LNCaP clone FGC (cell line): Measurements from ENCODE around the gene HELQ.

Experiments
- DNase-seq: peaks from one replicate; pipeline ENCODE4 v3.0.0-alpha.2; 2011; ENCODE audit warnings: low read depth
- H3K4me3 ChIP-seq: 2 replicates; pipeline ENCODE4 v1.5.1; 2011; ENCODE audit warnings: mild to moderate bottlenecking, low read depth, low read length, control low read depth
- TF ChIP-seq, protein P1 (sequence below): IDR thresholded peaks from 2 replicates; pipeline ENCODE4 v1.5.1; 2012; ENCODE audit warnings: mild to moderate bottlenecking; ENCODE audit not compliant: control insufficient read depth, insufficient read depth; ENCODE audit errors: extremely low read depth

Gene HELQ

DNA sequence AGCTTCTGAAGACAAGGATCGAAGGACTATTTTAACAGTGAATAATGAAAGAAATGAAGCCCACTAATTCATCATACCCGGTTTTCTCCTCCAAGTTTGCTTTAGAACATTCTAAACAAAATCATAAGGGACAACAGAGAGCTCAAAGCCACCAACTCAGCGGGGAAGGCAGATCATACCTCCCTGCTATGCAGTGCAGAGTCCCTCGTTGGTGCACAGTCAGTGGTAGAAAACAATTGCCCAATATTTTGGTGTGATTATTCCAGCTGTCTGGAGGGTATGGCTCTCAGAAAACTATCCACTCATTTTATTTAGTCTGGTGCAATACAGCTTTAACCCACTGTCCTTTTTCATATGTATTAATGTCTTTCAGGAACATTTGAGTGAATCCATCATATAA, 61.7 kb downstream of the HELQ start:
- no peak overlapping the region for H3K4me3 ChIP-seq
- TF ChIP-seq, protein P1, sequence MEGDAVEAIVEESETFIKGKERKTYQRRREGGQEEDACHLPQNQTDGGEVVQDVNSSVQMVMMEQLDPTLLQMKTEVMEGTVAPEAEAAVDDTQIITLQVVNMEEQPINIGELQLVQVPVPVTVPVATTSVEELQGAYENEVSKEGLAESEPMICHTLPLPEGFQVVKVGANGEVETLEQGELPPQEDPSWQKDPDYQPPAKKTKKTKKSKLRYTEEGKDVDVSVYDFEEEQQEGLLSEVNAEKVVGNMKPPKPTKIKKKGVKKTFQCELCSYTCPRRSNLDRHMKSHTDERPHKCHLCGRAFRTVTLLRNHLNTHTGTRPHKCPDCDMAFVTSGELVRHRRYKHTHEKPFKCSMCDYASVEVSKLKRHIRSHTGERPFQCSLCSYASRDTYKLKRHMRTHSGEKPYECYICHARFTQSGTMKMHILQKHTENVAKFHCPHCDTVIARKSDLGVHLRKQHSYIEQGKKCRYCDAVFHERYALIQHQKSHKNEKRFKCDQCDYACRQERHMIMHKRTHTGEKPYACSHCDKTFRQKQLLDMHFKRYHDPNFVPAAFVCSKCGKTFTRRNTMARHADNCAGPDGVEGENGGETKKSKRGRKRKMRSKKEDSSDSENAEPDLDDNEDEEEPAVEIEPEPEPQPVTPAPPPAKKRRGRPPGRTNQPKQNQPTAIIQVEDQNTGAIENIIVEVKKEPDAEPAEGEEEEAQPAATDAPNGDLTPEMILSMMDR = no peak
- no peak for DNase-seq

DNA sequence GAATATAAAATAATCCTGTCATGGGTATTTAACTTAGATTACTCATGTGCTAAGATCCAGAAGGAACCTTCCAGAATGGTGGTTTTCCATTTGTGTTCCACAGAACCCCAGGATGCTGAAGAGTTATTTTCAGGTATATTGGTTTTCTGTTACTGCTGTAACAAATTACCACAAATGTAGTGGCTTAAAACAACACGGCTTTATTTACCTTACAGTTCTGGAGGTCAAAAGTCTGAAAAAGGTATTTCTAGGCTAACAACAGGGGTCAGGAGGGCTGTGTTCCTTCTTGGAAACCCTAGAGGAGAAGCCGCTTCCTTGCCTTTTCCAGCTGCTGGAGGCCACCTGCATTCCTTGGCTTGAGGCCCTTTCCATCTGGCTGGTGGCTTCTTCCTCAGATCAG, 63.1 kb downstream of the HELQ start:
- TF ChIP-seq, protein P1 = no peak
- H3K4me3 ChIP-seq = no peak overlapping the region
- DNase-seq = no peak

DNA sequence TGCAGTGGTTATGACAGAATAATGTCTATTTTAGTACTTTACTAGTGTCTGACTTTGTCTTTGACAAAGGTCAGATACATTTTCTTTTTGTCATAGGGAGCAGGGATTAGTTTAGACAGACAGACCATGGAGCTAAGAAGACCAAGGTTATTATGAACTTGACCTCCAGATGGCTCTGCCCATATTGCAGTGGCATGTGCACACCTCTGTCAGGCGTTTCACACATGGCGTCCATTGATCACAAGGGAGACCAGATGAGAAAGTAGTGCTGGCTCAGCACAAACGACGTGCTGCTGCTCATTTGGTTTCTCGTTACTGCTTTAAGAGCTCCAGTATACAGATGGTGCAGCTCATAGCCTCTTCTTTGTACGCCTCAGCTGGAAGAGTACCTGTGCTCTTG, 64.7 kb downstream of the HELQ start:
- DNase-seq = no peak
- TF ChIP-seq, protein P1 = no peak
- H3K4me3 ChIP-seq = no peak overlapping the region

DNA sequence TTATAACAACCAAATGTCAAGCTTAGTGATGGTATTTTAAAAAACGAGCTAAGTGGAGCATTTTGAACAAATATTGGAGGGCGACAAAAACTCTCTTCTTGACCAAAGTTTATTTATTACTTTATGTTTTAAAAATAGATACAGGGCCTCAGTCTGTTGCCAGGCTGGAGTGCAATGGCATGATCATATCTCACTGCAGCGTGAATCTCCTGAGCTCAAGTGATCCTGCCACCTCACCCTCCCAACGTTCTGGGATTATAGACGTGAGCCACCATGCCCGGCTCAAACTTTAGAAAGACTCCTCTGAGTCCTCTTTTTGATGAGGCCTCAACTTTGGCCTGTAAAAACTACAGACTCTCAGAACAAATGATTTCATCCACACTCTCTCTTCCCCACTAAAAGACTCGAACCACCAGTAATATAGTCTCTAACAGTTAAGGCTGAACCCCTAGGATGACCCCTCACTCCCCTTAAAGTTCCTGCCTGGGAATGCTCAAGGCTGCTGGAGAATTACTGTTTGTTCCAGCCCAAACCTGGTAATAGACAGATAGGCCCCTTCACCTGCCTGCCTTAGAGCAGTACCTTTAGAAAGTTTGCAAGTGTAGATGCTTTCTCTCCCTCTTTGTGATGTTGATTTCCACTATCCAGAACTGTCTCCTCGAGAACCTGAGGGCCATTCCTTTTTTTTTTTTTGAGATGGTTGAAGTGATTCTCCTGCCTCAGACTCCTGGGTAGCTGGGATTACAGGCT, 65.7 kb downstream of the HELQ start:
- H3K4me3 ChIP-seq = no peak overlapping the region
- DNase-seq = no peak
- TF ChIP-seq, protein P1 = no peak

DNA sequence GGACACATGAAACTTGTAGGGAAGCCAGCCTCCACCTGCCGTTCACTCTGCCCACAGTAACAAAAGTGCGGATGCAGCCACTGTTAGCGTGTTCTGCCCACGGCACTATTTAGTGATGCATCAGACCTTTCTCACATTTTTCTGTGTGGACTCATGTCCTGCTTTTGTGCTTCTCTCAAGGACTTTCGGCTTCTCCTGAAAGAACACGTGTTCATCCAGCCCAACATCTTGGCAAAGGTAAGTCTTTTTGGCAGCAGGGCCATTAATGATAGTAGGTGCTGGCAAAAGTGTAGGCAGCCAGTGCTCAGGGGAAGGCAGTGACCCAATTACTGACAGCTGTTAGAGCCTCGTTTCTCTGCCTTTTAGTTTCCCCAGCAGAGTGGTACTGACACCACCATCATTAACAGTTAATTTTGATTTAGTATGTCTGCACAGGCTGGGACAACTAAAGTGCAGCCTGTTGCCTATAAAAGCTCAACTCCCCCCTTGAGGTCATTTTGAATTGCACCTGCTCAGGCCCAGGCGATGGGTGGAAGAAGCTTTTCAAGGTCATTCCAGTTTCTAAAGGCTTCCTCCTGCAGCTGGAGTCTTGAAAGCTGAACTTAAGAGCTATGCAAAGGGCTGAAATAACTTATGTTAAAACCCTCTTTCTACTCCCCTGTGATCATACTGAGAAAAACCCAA, 66.4 kb downstream of the HELQ start:
- no peak overlapping the region for H3K4me3 ChIP-seq
- DNase-seq = no peak
- TF ChIP-seq, protein P1 = no peak

DNA sequence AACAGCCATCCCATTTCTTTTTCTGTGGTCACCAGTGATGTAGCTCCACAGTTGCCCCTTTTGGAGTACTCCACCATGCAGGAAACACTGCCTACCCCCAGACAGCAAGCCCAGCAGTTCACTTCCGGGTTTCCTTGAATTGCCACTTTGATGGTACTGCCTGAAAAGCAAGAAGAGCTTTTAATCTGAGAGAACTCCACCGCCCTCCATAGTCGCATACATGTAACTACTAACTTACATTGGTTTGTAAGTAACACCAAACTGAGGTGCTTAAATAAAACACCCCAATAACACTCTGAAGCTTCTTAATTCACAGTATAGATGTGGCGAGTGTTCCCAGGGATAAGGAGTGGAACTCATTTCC, 67.3 kb downstream of the HELQ start:
- TF ChIP-seq, protein P1 = no peak
- H3K4me3 ChIP-seq = no peak overlapping the region
- DNase-seq = no peak
